Measurements from ENCODE around the gene GJC1. TPM values are rescaled to one million over a fixed set of nuclear protein-coding genes. Genes with fewer than 3 reads are reported as not detected.

Gene GJC1
- total and polyA plus RNA-seq, 2 experiments from 2014 or later: 14.8 to 37.3 TPM

DNA sequence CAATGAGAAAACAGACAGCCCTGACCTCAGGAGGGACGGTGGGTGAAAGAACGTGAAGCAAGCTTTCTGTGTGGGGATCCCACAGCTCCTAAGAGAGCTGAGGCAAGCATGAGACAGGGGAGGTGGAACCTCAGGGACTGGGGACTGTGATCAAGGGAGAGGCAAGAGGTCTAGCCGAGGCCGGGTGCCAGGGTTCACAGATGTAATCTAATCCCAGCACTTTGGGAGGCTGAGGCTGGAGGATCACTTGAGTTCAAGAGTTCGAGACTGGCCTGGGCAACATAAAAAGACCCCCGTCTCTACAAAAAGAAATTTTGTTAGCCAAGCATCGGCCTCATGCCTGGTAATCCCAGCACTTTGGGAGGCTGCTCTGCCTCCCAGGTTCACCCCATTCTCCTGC lies 75.8 kb downstream of the GJC1 start:
- TF ChIP-seq, protein P1, sequence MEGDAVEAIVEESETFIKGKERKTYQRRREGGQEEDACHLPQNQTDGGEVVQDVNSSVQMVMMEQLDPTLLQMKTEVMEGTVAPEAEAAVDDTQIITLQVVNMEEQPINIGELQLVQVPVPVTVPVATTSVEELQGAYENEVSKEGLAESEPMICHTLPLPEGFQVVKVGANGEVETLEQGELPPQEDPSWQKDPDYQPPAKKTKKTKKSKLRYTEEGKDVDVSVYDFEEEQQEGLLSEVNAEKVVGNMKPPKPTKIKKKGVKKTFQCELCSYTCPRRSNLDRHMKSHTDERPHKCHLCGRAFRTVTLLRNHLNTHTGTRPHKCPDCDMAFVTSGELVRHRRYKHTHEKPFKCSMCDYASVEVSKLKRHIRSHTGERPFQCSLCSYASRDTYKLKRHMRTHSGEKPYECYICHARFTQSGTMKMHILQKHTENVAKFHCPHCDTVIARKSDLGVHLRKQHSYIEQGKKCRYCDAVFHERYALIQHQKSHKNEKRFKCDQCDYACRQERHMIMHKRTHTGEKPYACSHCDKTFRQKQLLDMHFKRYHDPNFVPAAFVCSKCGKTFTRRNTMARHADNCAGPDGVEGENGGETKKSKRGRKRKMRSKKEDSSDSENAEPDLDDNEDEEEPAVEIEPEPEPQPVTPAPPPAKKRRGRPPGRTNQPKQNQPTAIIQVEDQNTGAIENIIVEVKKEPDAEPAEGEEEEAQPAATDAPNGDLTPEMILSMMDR (IDR thresholded peaks at IDR 0.05; ENCODE audit: low read depth, low read length): no peak
- Histone ChIP-seq H3K27me3 (no peaks in the 10 kb centered on the region), H3K4me1 (ENCODE audit: low read depth) (peaks cover 20% of the 10 kb centered on the region), H3K9me3 (ENCODE audit: low read depth) (no peaks in the 10 kb centered on the region), H3K36me3 (no peaks in the 10 kb centered on the region), H3K27ac (no peak overlapping the region), H3K4me3 (no peak overlapping the region)
- no peak for DNase-seq (ENCODE audit: low read depth in 1 of 2, low spot score in 1 of 2)

DNA sequence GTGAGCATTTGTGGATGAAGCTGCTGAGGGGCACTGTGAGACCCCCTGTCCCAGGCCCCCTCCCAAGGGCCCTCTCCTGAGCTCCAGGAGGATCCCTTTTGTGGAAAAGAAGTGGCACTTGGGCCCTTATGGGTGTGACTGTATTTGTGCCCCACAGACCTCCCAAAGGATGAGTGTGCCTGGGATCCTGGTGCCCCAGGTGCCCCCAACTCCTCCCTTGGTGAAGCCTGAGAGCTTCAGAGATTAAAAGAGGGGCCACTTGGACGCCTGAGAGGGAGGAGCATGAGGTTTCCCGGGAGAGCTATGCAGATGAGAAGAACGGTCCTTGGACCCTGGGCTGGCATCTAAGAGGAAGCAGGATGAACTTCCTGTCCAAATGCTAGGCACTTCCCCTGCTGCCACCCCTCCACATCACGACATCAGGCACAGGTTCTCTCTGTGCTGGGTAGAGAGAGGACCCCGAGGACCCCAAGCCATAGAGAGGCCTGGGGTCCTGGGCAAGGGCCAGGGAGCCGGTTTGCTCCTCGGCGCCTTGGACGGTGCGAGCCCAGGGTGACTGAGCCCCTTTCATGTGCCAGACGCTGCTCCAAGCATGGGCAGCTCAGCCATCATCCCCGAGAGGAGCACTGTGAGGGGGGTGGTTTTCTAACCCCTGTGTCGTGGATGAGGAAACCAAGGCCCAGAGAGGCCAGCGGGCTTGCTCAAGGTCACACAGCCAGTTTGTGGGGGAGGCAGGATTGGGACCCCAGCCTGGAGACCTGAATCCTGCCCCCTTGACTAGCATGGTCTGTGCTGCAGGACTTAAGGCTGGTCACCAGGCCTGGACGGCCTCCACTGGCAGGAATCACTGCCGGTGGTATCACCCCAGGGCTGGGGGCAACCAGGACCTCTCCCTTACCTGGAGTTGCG lies 76.9 kb downstream of the GJC1 start:
- Histone ChIP-seq H3K27me3 (no peaks in the 10 kb centered on the region), H3K36me3 (no peaks in the 10 kb centered on the region), H3K27ac (no peak overlapping the region), H3K4me1 (ENCODE audit: low read depth) (peaks cover 16% of the 10 kb centered on the region), H3K4me3 (no peak overlapping the region), H3K9me3 (ENCODE audit: low read depth) (no peaks in the 10 kb centered on the region)
- no peak for DNase-seq (ENCODE audit: low read depth in 1 of 2, low spot score in 1 of 2)
- TF ChIP-seq, protein P1 (IDR thresholded peaks at IDR 0.05; ENCODE audit: low read depth, low read length): no peak

DNA sequence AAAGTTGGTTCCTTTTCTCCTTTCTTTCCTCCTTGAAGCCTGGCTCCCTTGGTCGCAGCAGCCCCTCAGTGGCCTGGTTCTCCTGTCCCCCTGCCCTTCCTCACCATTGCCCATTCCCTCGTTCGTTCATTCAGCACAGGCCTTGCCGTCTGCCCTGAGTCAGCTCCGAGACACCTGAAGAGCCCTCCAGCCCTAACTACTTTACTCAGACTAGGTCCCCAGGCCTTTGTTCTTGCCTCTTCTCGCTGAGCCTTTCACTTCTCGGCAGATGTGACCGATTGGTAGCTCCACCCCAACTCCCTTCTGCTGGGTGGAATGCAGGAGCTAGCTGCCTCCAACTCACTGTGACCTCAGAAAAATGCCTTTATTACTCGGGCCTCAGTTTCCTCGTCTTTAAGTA lies 78.3 kb downstream of the GJC1 start:
- no peak for DNase-seq (ENCODE audit: low read depth in 1 of 2, low spot score in 1 of 2)
- Histone ChIP-seq H3K4me3 (no peak overlapping the region), H3K4me1 (ENCODE audit: low read depth) (peaks cover 10% of the 10 kb centered on the region), H3K36me3 (no peaks in the 10 kb centered on the region), H3K9me3 (ENCODE audit: low read depth) (no peaks in the 10 kb centered on the region), H3K27ac (no peak overlapping the region), H3K27me3 (no peaks in the 10 kb centered on the region)
- TF ChIP-seq, protein P1 (IDR thresholded peaks at IDR 0.05; ENCODE audit: low read depth, low read length): no peak

DNA sequence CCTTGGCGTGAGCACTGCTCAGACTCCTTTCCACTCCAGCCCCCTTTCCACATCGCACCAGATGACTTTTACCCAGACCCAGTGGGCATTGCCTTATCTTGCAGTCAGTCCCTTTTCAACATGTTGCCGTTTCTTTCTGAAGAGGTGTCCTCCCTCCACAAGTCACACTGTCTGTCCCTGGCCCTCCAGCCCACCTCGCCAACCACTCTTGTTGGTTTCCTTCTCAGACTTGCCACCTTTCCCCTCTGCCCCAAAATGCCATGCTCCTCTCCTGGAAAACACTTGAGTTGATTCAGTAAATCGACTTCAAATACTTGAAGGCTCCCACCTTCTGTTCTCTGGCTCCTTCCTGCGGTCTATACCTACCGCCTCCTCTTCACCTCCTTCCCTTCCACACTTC lies 78.8 kb downstream of the GJC1 start:
- DNase-seq (ENCODE audit: low read depth in 1 of 2, low spot score in 1 of 2): no peak
- Histone ChIP-seq H3K9me3 (ENCODE audit: low read depth) (no peaks in the 10 kb centered on the region), H3K27ac (no peak overlapping the region), H3K27me3 (no peaks in the 10 kb centered on the region), H3K4me1 (ENCODE audit: low read depth) (peaks cover 10% of the 10 kb centered on the region), H3K4me3 (no peak overlapping the region), H3K36me3 (no peaks in the 10 kb centered on the region)
- TF ChIP-seq, protein P1 (IDR thresholded peaks at IDR 0.05; ENCODE audit: low read depth, low read length): no peak

DNA sequence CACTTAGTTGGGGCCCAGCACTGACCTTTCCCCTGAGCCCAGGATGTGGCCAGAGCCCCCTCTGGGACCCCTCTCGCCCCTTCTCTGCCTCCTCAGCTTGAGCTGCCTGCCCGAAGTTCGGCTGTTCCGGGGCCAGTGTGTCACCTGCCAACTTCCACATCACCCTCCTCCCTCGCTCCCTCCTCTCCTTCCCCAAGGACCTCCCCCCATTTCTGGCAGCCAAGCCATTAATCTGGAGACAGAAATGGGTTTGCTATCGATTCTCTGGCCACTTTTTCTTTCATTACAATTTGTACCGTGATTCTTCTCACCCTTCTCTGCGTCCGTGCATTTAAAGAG lies 80.1 kb downstream of the GJC1 start:
- DNase-seq (ENCODE audit: low read depth in 1 of 2, low spot score in 1 of 2): no peak
- no peaks in the 10 kb centered on the region for H3K9me3 ChIP-seq (ENCODE audit: low read depth)
- H3K4me1 ChIP-seq (ENCODE audit: low read depth): peaks cover 10% of the 10 kb centered on the region
- TF ChIP-seq, protein P1 (IDR thresholded peaks at IDR 0.05; ENCODE audit: low read depth, low read length): no peak
- no peak overlapping the region for H3K4me3 ChIP-seq
- H3K27me3 ChIP-seq: no peaks in the 10 kb centered on the region
- H3K36me3 ChIP-seq: no peaks in the 10 kb centered on the region
- H3K27ac ChIP-seq: peak overlapping the region; percentile 54
